B cell (primary cell): Measurements from ENCODE around the gene EPSTI1.

Source experiments
- EZH2 ChIP-seq: IDR thresholded peaks from 2 replicates; pipeline ENCODE4 v1.6.1; 2012; ENCODE audit warnings: borderline replicate concordance, low read depth, mild to moderate bottlenecking, moderate library complexity, low read length; ENCODE audit not compliant: insufficient read depth, poor library complexity, severe bottlenecking
- TF ChIP-seq, protein P1 (sequence below): fragments of 200-600 bp; IDR thresholded peaks from one replicate; pipeline ENCODE4 v1.8.0; 2022; ENCODE audit warnings: antibody characterized with exemption, mild to moderate bottlenecking

- TF ChIP-seq, protein P1, sequence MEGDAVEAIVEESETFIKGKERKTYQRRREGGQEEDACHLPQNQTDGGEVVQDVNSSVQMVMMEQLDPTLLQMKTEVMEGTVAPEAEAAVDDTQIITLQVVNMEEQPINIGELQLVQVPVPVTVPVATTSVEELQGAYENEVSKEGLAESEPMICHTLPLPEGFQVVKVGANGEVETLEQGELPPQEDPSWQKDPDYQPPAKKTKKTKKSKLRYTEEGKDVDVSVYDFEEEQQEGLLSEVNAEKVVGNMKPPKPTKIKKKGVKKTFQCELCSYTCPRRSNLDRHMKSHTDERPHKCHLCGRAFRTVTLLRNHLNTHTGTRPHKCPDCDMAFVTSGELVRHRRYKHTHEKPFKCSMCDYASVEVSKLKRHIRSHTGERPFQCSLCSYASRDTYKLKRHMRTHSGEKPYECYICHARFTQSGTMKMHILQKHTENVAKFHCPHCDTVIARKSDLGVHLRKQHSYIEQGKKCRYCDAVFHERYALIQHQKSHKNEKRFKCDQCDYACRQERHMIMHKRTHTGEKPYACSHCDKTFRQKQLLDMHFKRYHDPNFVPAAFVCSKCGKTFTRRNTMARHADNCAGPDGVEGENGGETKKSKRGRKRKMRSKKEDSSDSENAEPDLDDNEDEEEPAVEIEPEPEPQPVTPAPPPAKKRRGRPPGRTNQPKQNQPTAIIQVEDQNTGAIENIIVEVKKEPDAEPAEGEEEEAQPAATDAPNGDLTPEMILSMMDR = no peak
- TF ChIP-seq EZH2 = no peak
These were observed 126.9 kb downstream of the EPSTI1 start for GRCh38 chr13:42864952-42865767.
